Measurements from ENCODE around the gene MSRB3.
A peak's percentile ranks its signal among the peaks of the same experiment; 100 is the strongest.
"Not testable (repeated sequence)": the region's sequence is repeated elsewhere in the genome, so short reads cannot be mapped to it uniquely, and the experiment has no call there.

MSRB3 gene

GRCh38 chr12:65407388-65408149 is 129.1 kb downstream of the MSRB3 start:
- no peak for DNase-seq

DNA sequence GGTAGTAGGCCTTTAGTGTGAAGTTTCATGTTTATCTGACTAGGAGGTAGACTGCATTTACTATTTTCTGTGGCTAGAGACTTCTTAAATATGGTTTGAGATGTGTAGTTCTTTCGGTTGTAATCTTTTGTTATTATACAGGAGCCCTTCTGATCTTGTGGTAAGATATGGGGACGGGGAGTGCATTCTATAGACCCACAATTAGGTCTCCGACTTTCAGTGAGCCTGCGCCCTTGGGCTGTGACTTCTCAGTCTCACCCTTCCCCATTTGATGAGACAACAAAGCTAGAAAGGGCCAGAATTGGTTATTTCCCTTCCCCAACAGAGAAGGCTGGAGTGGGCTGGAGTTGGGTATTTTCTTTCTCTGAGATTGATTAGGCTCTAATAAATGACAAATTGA is 130.0 kb downstream of the MSRB3 start:
- no peak for DNase-seq

GRCh38 chr12:65409726-65410125 is 131.2 kb downstream of the MSRB3 start:
- DNase-seq: no peak

DNA sequence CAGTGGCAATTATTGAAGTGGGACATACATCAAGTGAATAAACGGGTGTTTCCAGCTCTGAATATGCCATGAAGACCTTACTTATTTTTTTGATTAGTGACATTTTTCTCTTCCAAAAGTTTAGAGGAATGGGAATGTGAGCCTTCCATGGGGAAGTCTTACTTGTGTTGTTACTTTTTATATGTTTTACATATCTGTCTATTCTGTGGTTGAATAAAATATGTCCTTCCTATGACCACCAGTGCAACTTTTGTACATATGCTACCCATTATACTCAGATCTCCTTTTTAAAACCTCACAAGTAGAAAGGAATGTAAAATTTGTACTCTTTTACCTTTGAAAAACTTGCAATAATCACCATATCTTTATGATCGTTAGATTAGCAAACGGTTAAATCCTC is 132.7 kb downstream of the MSRB3 start:
- no peak for DNase-seq

GRCh38 chr12:65414526-65414925 is 136.0 kb downstream of the MSRB3 start:
- DNase-seq: no peak

GRCh38 chr12:65415826-65416225 is 137.3 kb downstream of the MSRB3 start:
- no peak for DNase-seq

DNA sequence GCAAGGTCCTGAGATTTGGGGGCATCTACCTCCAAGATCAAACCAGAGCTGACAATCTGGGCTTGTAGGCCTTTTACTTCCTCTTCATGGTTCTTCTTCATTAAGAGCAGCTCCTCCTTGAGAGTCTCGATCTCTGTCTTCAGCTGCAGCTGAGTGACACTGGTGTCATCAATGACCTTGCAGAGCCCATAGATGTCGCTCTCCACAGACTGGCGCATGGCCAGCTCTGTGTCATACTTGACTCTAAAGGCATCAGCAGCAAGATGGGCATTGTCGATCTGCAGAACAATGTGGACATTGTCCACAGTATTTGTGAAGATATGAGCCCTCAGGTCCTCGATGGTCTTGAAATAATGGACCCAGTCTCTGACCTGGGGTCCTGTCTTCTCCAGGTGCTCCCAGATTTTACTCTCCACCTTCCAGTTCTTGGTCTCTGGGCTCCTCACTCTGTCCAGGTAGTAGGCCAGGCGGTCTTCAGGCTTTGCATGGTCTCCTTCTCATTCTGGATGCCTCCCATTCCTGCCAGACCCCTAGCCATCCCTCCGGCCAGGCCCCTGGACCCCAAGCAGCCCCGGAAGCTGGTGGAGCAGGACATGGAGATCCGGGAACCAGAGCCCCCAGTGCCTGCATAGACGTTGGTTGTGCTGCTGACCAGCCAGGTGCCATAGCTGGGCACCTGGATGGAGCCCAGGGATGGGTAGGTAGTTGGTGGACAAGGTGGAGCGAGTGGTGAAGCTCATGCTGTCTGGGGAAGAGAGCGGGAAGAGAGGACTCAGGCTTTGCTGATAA is 141.0 kb downstream of the MSRB3 start:
- DNase-seq: no peak

- DNase-seq: no peak
Observed at GRCh38 chr12:65420941-65421340, 142.5 kb downstream of the MSRB3 start.

DNA sequence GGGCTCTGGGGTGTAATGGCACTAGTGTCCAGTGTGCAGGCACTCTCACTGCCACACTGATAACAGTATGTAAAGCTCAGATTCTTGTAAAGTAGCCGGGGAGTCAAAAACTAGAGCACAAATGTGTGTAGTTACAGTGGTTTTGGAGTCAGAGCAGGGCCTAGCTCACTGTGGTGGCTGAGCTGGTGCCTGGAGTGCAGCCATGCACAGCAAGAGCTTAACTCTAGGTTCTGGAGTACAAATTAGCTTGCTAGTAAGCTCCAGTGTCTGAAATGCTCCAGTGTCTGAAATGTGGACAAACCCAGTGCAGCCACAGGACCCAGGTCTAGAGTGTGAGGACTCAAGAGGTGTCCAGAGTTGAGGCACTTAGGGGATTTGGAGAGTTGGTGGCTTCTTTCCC is 149.2 kb downstream of the MSRB3 start:
- DNase-seq: no peak

GRCh38 chr12:65430006-65430405 is 151.5 kb downstream of the MSRB3 start:
- DNase-seq: no peak

- no peak for DNase-seq
Observed at GRCh38 chr12:65430571-65431306, 152.3 kb downstream of the MSRB3 start.

- DNase-seq: peak in 1 of 2 experiments; percentile 3
Observed at GRCh38 chr12:65432114-65432513, 153.6 kb downstream of the MSRB3 start.

GRCh38 chr12:65432651-65433050 is 154.2 kb downstream of the MSRB3 start:
- DNase-seq: peak in 1 of 2 experiments; percentile 4

DNA sequence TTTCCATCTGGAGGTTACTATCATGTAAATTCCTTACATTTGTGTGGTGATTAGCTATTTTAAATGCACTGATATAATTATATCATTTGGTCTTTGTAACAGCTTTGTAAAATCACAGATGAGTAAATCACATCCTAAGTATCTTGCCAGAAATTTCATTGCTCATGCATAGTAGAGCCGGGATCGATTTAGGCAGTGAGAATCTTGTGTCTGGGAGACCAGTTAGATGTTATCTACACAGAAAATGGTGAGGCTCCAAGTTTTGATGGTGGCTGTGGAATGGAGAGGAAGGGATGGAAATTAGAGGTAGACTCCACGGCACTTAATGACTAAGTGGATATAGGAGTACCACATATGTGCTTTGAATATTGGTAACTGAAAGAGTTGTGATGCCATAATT is 156.3 kb downstream of the MSRB3 start:
- DNase-seq: no peak

GRCh38 chr12:65443038-65443437 is 164.6 kb downstream of the MSRB3 start:
- DNase-seq: peak; percentile 26 to 77

DNA sequence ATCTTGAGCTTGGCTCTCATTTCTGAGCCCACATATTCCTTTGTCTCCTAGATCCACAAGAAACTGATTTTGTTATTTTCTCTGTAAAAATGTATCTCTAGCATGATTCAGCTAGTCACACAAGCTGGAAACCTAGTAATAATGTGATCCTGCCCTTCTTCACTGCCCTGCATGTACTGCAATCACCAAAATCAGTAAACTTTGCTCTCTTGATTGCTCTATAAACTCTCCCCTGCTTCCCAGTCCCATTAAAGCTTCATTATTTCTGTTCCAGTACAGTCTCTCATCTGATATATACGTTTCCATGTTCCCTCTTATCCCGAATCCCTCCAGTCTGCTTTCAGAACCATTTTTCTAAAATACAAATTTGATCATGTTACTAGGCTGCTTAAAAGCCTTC is 166.5 kb downstream of the MSRB3 start:
- no peak for DNase-seq

GRCh38 chr12:65446901-65447300 is 168.4 kb downstream of the MSRB3 start:
- DNase-seq: no peak

DNA sequence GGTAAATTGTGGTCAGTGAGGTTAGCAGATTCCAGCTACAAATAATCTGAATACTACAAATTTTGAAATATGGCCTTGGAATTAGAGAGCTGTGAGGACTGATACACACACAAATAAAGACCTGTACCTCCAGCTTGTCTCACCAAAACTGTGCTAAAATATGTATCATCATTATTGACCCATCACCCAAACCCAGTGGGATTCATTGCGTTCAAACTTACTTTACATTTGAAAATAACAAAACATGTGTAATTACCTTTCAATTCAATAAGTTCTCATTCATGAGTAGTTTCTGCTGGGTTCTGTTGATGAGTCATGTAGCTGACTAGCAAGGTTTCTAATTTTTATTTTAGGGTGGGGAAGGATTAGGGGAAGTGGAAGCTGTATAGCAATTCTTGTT is 170.9 kb downstream of the MSRB3 start:
- DNase-seq: no peak

GRCh38 chr12:65450625-65451024 is 172.1 kb downstream of the MSRB3 start:
- no peak for DNase-seq

- DNase-seq: peak in 1 of 2 experiments; percentile 18
Observed at GRCh38 chr12:65454115-65454787, 175.8 kb downstream of the MSRB3 start.

GRCh38 chr12:65457341-65457740 is 178.9 kb downstream of the MSRB3 start:
- not testable (repeated sequence) for DNase-seq

GRCh38 chr12:65458718-65459117 is 180.2 kb downstream of the MSRB3 start:
- DNase-seq: no peak

GRCh38 chr12:65459545-65459944 is 181.1 kb downstream of the MSRB3 start:
- DNase-seq: no peak

Data from NCI-H524 (cell line).